ENCODE measurements around the gene PGBD5.

PGBD5 gene

DNA sequence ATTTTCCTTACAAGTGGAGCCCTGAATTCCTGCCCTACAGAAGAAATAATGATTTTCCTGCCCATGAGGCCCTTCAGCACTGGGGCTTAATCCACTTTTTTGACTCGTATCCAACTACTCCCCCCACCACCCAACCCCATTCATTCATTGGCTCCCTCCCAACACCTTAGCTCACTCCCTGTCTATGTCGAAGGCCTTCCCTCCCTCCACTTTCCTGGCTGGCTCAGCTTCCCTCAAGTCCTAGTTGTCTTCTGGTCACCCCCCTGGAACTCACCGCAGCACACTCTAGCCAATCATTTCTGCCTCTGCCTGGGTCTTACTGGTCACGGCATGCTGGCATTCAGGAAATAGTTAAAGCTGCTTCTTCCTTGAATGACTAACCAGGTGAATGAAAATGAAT is 118.9 kb downstream of the PGBD5 start:
- DNase-seq, result no peak

DNA sequence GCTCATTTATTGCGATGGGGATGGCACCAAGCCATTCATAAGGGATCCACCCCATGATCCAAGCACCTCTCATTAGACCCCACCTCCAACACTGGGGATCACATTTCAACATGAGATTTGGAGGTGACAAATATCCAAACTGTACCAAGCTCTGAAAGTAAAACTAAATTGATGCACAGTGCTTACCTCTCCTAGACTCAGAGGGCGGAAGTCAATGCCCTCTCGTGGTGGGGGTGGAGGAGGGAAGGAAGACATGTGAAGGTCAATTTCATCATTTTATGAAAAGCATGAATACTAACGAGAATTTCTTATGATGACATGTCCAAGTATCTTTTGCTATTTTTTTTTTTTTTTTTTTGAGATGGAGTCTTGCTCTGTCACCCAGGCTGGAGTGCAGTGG is 120.0 kb downstream of the PGBD5 start:
- DNase-seq, result no peak

DNA sequence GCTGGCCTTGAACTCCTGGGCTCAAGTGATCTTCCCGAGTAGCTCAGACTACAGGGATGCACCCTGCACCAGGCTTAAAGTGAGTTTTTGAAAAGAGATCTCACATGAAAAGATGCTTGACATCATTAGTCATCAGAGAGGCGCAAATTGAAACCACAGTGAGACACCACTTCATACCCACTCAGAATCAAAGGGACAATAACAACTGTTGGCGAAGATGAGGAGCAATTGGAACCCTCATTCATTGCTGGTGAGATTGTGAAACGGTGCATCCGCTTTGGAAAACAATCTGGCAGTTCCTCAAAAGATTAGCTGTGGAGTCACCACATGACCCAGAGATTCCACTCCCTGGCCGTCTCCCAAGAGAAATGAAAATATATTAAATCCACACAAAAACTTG is 122.3 kb downstream of the PGBD5 start:
- DNase-seq, result no peak

DNA sequence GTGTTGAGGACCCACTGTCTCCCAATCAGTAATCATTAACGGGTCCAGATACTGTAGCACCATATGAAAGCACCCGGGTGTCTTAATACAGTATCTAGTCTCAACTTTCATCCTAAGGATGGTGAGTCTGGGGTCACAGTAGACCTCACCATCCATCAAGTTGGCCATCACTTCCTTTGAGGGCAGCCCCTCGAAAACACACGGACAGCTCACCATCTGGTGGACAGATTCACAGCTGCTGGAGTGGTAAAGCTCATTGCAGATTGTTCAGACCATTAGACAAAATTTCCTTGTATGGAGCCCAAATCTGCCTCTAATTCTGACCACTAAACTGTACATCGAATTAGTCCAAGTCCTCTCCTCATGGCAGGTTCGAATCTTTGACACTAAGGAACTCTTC is 123.1 kb downstream of the PGBD5 start:
- DNase-seq, result no peak

GRCh38 chr1:230301822-230302221 is 124.3 kb downstream of the PGBD5 start:
- no peak for DNase-seq

- no peak for DNase-seq
Observed at GRCh38 chr1:230301322-230301721, 124.8 kb downstream of the PGBD5 start.

DNA sequence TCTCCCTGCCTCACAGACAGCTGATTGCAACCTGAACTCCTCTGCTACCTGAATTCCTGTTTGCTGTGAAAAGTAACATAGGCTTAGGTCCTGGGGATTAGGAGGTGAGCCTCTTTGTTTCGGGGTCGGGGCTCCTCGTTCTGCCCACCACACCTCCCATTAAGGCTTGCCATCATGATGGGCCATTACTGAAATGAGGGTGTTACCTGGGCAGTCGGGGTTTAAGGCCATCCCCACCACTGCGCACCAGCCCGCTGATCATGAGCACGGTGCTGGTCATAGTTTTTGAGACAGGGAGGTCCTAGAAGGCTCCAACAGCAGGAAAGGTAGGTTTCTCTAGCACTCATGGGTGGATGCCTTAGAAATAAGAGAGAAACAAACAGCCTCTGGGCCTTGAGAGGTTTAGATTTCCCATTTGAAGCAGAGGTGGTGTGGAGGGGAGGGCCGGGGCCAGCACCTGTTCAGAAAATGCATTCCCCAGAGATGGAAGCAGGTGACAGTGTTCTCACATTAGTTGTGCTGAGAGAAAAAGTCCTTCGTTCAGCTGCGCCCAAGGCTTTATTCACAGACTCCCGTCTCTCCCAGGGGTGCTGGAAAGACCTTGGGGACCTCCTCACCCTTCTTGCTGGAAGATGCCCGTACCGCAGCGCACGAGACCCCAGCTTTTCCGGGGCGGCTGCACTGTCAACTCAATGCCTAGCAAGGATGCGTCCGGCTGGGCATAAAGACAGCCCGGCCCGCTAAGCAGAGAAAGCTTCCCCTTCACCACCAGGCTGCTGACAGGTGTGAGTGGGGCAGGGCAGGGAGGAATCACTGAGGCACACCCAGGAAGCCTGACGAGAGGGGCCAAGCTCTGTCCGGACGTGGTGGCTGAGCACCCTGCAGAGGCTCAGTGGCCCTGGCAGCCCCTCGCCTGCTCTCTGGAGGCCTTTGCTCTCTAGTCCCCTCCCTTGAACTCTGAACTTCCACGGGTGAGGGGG is 125.5 kb downstream of the PGBD5 start:
- DNase-seq, result no peak

DNA sequence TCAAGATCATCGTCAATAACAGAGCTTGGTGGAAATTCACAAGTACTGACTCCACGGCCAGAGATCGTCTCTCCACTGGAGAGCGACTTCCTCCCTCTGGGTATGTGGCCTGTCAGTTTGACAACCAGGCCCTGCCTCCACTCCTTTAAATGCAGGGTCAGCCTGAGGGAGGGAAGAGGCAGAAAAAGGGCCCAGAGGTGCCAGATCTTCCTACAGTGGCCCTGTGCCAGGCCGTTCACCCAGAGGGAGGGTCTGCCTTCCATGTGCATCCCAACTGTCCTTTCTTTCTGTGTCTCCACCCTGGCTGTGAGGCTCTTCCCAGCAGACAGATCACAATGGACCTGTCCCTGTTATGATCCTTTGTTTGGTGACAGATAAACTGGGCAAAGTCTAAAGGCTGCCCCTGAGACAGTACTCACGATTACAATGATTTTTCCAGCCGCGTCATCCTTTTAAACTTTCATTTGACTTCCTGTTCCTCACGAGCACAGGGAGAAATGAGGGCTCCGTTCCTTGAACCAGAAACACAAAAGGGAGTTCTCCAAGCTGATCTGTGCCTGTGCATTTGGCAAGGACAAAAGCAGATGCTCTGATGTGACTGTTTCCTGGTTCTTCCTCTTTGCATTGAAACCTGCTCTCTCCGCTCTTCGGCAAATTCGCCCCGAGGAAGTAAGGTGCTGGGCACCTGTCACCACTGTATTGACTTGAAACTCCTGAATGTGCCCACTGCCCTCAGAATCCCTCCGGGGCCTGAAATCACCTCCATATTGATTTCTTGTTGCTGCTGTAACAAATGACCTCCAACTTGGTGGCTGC is 126.7 kb downstream of the PGBD5 start:
- no peak for DNase-seq

DNA sequence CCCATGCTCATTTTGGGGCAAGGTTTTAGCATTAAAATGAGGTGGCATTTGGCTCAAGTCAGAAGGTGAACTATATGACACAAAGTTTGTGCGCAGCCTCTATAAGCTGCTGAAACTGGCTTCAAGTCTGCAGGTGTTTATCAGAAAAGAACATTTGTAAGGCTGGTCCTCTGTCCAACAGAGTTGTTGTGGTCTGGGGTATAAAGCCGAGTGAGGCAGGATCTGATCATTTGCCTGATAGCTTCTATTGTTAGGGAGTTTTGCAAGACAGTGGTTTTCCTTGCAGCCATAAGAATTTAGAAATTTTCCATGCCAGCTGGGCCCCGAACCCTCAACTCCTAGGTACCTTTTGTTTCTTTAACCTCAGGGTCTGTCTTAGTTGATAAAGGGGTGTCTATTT is 130.8 kb downstream of the PGBD5 start:
- DNase-seq, result no peak

DNA sequence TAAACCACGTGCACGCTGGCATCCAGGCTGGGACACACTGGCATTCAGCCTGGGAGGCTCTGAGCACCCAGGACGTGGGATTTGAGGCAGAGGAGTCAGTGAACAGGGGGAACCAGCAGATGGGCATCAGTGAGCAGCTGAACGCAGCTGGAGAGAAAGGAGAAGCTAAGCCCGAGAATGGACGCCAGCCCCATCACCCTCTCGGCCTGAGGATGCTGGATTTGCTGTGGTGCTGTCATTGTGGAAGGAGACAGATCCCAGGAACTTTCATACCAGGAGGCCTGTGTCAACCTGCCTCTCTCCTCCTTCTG is 132.8 kb downstream of the PGBD5 start:
- no peak for DNase-seq

GRCh38 chr1:230292689-230293389 is 133.3 kb downstream of the PGBD5 start:
- DNase-seq, result peak in 1 of 51 donors; percentile 17

DNA sequence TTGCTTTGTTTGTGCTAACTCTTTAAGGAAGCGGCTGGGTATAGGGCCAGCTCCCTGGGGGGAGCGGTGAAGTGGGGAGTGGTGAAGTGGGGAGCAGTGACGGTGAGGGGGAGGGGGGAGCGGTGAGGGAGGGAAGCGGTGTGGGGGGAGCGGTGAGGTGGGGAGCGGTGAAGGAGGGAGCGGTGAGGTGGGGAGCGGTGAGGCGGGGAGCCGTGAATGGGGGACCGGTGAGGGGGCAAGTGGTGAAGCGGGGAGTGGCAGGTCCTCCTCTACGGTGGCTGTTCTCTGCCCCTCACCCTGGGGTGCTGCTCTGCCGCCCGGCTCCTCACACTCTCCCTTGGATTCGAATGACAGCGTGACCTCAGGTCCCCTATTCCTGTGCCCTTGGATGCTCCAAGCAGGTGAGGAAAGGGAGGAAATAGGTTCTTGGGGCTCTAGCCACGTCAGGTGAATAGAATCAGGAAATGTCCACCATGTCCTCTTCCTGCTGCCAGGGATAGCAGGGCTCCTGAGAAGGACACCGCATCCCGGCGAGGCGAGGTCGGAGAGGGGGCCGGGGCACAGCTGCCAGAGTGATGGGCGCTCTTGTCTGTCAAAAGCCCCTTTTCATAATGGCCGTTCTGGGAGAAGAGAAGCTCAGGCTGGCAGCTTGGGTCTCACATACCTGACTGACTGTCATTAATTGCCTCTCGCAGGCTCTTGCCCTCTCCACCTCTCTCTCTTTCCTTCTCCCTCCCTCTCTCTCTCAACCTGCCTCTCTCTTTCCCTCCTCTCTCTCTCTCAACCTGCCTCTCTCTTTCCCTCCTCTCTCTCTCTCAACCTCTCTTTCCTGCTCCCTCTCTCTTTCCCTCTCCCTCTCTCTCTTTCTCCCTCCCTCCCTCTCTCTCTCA is 134.2 kb downstream of the PGBD5 start:
- DNase-seq, result no peak

- DNase-seq, result no peak
Observed at GRCh38 chr1:230289350-230289644, 136.8 kb downstream of the PGBD5 start.

DNA sequence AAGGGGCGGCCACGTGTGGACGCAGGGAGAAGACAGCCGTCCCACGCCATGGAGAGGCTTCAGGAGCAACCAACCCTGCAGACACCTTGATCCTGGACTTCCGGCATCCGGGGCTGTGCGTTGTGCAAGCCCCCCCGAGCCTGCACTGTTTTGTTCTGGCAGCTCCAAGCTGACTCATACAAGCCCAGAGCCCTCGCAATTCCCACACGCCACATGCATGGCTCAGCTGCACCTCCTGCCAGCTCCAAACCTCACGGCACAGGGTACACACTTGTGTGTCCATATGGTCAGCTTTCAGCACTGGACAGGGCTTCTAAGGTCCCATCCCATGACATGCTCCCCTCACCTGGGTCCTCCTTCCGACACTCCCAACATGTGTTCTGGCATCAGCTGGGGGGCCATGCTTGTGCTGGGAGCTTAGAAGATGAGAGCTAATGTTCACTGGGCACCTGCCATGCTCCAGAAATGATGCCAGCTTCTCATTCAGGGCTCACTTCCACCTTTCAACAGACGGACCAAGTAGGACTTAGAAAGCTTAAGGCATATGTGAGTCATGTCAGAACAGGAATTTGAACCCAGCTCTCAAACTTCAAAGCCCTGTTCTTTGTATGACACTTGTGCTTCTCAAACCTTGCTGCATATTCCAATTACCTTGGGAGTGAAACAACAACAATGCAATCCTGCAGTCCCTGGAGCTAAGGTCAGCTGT is 137.3 kb downstream of the PGBD5 start:
- no peak for DNase-seq

- no peak for DNase-seq
Observed at GRCh38 chr1:230287674-230288315, 138.3 kb downstream of the PGBD5 start.

GRCh38 chr1:230286890-230287269 is 139.3 kb downstream of the PGBD5 start:
- no peak for DNase-seq

DNA sequence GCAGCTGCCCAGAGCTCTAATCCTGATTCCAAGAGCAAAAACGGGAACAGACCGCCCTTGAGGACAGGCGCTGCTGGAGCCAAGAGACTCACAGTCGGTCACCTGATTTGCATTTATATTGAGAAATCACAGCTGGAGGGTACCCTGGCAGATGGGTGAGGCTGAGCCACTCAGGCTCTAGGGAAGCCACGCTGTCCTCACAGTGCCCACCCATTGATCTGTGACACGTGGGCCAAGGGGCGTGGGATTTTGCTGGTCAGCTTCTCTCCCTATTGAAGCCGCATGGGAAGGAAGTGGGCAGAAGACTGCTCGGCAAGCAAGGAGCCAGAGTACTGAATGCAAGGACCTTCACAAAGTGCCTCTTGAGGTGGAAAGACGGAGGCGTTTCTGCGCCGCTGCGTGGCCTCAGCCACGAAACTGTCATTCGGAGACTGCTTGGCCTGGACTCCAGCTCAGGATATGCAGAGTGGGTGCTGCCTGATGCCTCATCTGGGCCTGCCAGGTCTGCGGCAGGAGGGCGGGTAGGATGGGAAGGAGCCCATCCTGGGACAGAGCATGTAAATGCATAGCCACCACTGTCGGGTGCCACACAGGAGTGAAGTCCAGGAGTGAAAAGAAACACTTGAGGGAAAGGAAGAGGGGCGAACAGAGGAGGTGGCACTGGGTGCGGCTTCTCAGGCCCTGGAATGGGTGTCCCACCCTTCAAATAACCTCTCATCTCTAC is 139.8 kb downstream of the PGBD5 start:
- DNase-seq, result no peak

- no peak for DNase-seq
Observed at GRCh38 chr1:230285351-230285750, 140.8 kb downstream of the PGBD5 start.

GRCh38 chr1:230284891-230285290 is 141.2 kb downstream of the PGBD5 start:
- no peak for DNase-seq
